GM12878 (cell line): ENCODE measurements around the gene AADAC. TPM values are rescaled to one million over a fixed set of nuclear protein-coding genes. Genes with fewer than 3 reads are reported as not detected.
"Not testable (repeated sequence)": the region's sequence is repeated elsewhere in the genome, so short reads cannot be mapped to it uniquely, and the experiment has no call there.

Experiments used
- ATAC-seq: fragments of 200-7000 bp; cut with Tn5 transposase; 3 replicates; pipeline ENCODE4 v1.9.1; 2020; ENCODE audit warnings: mild to moderate bottlenecking, moderate library complexity
- BruUV-seq: library from RNA; stranded (reverse); fragments of 400-500 nt; replicated peaks from 2 replicates; lab custom pipeline; 2021; lab: Mats Ljungman, UMichigan
- CTCF ChIA-PET: fragments of 300-600 bp; sonication (Branson Sonifier 250); formaldehyde crosslinking; extraction: SDS; loops from one replicate; lab custom pipeline; 2021; ENCODE audit warnings: inconsistent platforms; lab: Yijun Ruan, JAX
- POLR2A ChIA-PET: fragments of 350-600 bp; formaldehyde crosslinking; extraction: SDS; loops from one replicate; lab custom pipeline; 2021; ENCODE audit warnings: inconsistent platforms; lab: Charles Lee
- RAD21 ChIA-PET: fragments of 300-600 bp; sonication (Branson Sonifier 250); formaldehyde crosslinking; loops from one replicate; lab custom pipeline; 2023; ENCODE audit warnings: antibody characterized with exemption; ENCODE audit not compliant: unreplicated experiment; lab: Charles Lee
- SMC1A ChIA-PET: fragments of 300-600 bp; sonication (Branson Sonifier 250); formaldehyde crosslinking; loops from one replicate; lab custom pipeline; 2023; ENCODE audit not compliant: unreplicated experiment, uncharacterized antibody; lab: Charles Lee
- DNase-seq: peaks from one replicate; pipeline ENCODE4 v3.0.0-alpha.2; 2011; ENCODE audit warnings: low read depth, low spot score
- FAIRE-seq: peaks from 3 replicates; lab custom pipeline; 2011; peaks lifted over from hg19 to GRCh38; lab: Jason Lieb, UNC
- H2AFZ ChIP-seq: 2 replicates; pipeline ENCODE4 v1.6.0; 2011; ENCODE audit warnings: low read depth, low read length, control low read depth; ENCODE audit not compliant: control insufficient read depth
- H3K27ac ChIP-seq: 2 replicates; pipeline ENCODE4 v1.5.1; 2011; ENCODE audit warnings: control low read depth; ENCODE audit not compliant: control insufficient read depth, insufficient read depth
- H3K27me3 ChIP-seq, 2 experiments: replicated peaks in 1 of 2; 2 replicates each; pipeline versions ENCODE4 v1.6.0 to v1.6.1; 2011; ENCODE audit warnings: low read length in 1 of 2; ENCODE audit not compliant: control insufficient read depth in 2 of 2, insufficient read depth in 2 of 2
- H3K36me3 ChIP-seq, 2 experiments: 2 replicates each; pipeline ENCODE4 v1.5.1; 2011; ENCODE audit warnings: low read length in 1 of 2; ENCODE audit not compliant: control insufficient read depth in 2 of 2, insufficient read depth in 2 of 2
- H3K4me1 ChIP-seq: 2 replicates; pipeline ENCODE4 v1.6.1; 2011; ENCODE audit warnings: mild to moderate bottlenecking, low read length, moderate library complexity, mixed read lengths; ENCODE audit not compliant: control insufficient read depth, insufficient read depth
- H3K4me2 ChIP-seq: 2 replicates; pipeline ENCODE4 v1.6.0; 2011; ENCODE audit warnings: control low read depth; ENCODE audit not compliant: control insufficient read depth, insufficient read depth
- H3K4me3 ChIP-seq: fragments of 200-600 bp; sonication (generic); 2 replicates; pipeline ENCODE4 v1.5.1; 2016
- H3K79me2 ChIP-seq: 2 replicates; pipeline ENCODE4 v1.6.0; 2011; ENCODE audit warnings: low read length; ENCODE audit not compliant: control insufficient read depth, insufficient read depth
- H3K9ac ChIP-seq: 2 replicates; pipeline ENCODE4 v1.8.0; 2011; ENCODE audit warnings: low read length, control low read depth, mixed read lengths; ENCODE audit not compliant: control insufficient read depth, insufficient read depth
- H3K9me3 ChIP-seq: replicated peaks from 3 replicates; pipeline ENCODE4 v1.5.1; 2011; ENCODE audit warnings: mild to moderate bottlenecking, low read length; ENCODE audit not compliant: control insufficient read depth, insufficient read depth
- H4K20me1 ChIP-seq: 2 replicates; pipeline ENCODE4 v1.6.0; 2011; ENCODE audit not compliant: control insufficient read depth, insufficient read depth
- CBFB ChIP-seq: IDR thresholded peaks from 2 replicates; pipeline ENCODE4 v1.6.1; 2016; ENCODE audit warnings: antibody characterized with exemption, low read depth
- DPF2 ChIP-seq: fragments of 450-650 bp; IDR thresholded peaks from 2 replicates; pipeline ENCODE4 v1.6.1; 2017; ENCODE audit warnings: mild to moderate bottlenecking
- JUNB ChIP-seq: IDR thresholded peaks from 2 replicates; pipeline ENCODE4 v1.6.1; 2016; ENCODE audit warnings: antibody characterized with exemption, mild to moderate bottlenecking
- MYC ChIP-seq: IDR thresholded peaks from 2 replicates; pipeline ENCODE4 v1.6.1; 2011; ENCODE audit warnings: mild to moderate bottlenecking, low read length, moderate library complexity, inconsistent platforms; ENCODE audit not compliant: insufficient read depth, insufficient replicate concordance, insufficient read length, severe bottlenecking
- NKRF ChIP-seq: fragments of 450-650 bp; conservative IDR thresholded peaks from 2 replicates; pipeline ENCODE4 v1.6.1; 2017; ENCODE audit warnings: mild to moderate bottlenecking, moderate library complexity
- TBL1XR1 ChIP-seq: IDR thresholded peaks from 2 replicates; pipeline ENCODE4 v1.6.1; 2012; ENCODE audit warnings: low read depth, low read length, improper control_type of control experiment
- USF1 ChIP-seq: IDR thresholded peaks from 2 replicates; pipeline ENCODE4 v1.6.1; 2011; ENCODE audit warnings: borderline replicate concordance, low read depth, mild to moderate bottlenecking, moderate library complexity, mixed read lengths, low read length; ENCODE audit not compliant: insufficient read depth; ENCODE audit errors: extremely low read length
- YY1 ChIP-seq: IDR thresholded peaks from 2 replicates; pipeline ENCODE4 v1.6.1; 2011; ENCODE audit warnings: low read depth, mild to moderate bottlenecking, low read length
- WGBS: methylation state at CpG from one replicate; pipeline ENCODE4 v1.1.6; 2016; ENCODE audit warnings: low lambda C conversion rate; ENCODE audit not compliant: insufficient replicate concordance, insufficient coverage; ENCODE audit errors: missing lambda C conversion rate; 5-methylcytosine and 5-hydroxymethylcytosine counted together
- in situ Hi-C: fragments of 300-500 bp; cut with MboI; formaldehyde crosslinking; loops from 9 replicates; pipeline ENCODE4 v1.14.3; 2018; ENCODE audit warnings: mixed read lengths
- intact Hi-C: fragments of 100-400 bp; cut with micrococcal nuclease; formaldehyde crosslinking; loops from one replicate; pipeline ENCODE4 v1.14.2; 2022; ENCODE audit not compliant: unreplicated experiment
- polyA plus RNA-seq, 11 experiments: library from polyadenylated mRNA; depleted of rRNA in 4 of 11; unstranded in 6 of 11; stranded (reverse) in 5 of 11; fragments of >200 nt; fragmentation: Nextera tagmentation in 4 of 11; fragmentation: Illumina TruSeq in 1 of 11; extraction: Ambion mirVana in 4 of 11; extraction: Trizol in 1 of 11; gene quantifications; 1 replicate in 1 of 11; 2 replicates in 10 of 11; pipeline versions ENCODE4 v1.2.1 to v1.2.3, GENCODE V29; 2011 to 2016; ENCODE audit warnings: inconsistent platforms in 2 of 11, missing spikeins in 2 of 11, low read depth in 1 of 11
- total RNA-seq, 4 experiments: library from RNA; depleted of rRNA in 3 of 4; stranded (reverse); fragments of >200 nt in 3 of 4; fragmentation: Illumina TruSeq in 1 of 4; extraction: Trizol in 1 of 4; gene quantifications; 2 replicates each; pipeline versions ENCODE4 v1.2.1 to v1.2.3, GENCODE V29; 2013 to 2021

Gene AADAC
- total and polyA plus RNA-seq, 10 of the 15 experiments (the other 5 are each of a cell fraction or from before 2014, with no cell fraction given) = 0.13 TPM; not detected in 9

GRCh38 chr3:151789853-151790463 is 24.0 kb upstream of the AADAC start (continued):
- TF ChIP-seq DPF2 (no peak), USF1 (no peak)

- ATAC-seq, RAD21 ChIA-PET, H3K4me2 ChIP-seq, H3K27me3 ChIP-seq, SMC1A ChIA-PET, H3K79me2 ChIP-seq, BruUV-seq, DNase-seq, H3K36me3 ChIP-seq, H3K9me3 ChIP-seq, H3K4me3 ChIP-seq, POLR2A ChIA-PET, H3K9ac ChIP-seq, intact Hi-C loops, H3K4me1 ChIP-seq, H2AFZ ChIP-seq, H3K27ac ChIP-seq, H4K20me1 ChIP-seq, in situ Hi-C loops, FAIRE-seq: not testable (repeated sequence)
- 7% methylated on average over 2 of the region's 2 CpGs for WGBS
- CTCF ChIA-PET = interaction anchor here (0.8 kb wide), 1 partner anchor 395 kb away, joined by 3 read pairs; no protein-coding TSS in a partner anchor
Observed at GRCh38 chr3:151790763-151791162, 23.2 kb upstream of the AADAC start.

- Histone ChIP-seq H3K27me3 (no peaks in the 10 kb centered on the region), H3K79me2 (no peaks in the 10 kb centered on the region), H3K9me3 (no peaks in the 10 kb centered on the region), H3K4me2 (no peak overlapping the region), H4K20me1 (no peaks in the 10 kb centered on the region), H3K4me1 (no peaks in the 10 kb centered on the region), H3K27ac (no peak overlapping the region), H3K9ac (no peak overlapping the region), H2AFZ (no peak overlapping the region), H3K4me3 (no peak overlapping the region), H3K36me3 (no peaks in the 10 kb centered on the region)
- TF ChIP-seq CBFB = no peak
- TF ChIP-seq NKRF = no peak
- no peak for TF ChIP-seq MYC
- no peak for TF ChIP-seq TBL1XR1
- TF ChIP-seq JUNB = no peak
- no peak for TF ChIP-seq YY1
- RAD21 ChIA-PET = no interaction called here
- ATAC-seq (no peak), FAIRE-seq (peak; percentile 44), DNase-seq (no peak)
- WGBS = 60% methylated on average over 2 of the region's 2 CpGs
- no TSS peak for BruUV-seq
- intact Hi-C loops (no loop called here), in situ Hi-C loops (no loop called here)
- POLR2A ChIA-PET = no interaction called here
- CTCF ChIA-PET = no interaction called here
- SMC1A ChIA-PET = interaction anchor here (1.4 kb wide), 1 partner anchor 130 kb away, joined by 3 read pairs; no protein-coding TSS in a partner anchor
Observed at GRCh38 chr3:151792411-151792810, 21.5 kb upstream of the AADAC start.
